Measurements from ENCODE around the gene NAALADL2.

Gene NAALADL2

DNA sequence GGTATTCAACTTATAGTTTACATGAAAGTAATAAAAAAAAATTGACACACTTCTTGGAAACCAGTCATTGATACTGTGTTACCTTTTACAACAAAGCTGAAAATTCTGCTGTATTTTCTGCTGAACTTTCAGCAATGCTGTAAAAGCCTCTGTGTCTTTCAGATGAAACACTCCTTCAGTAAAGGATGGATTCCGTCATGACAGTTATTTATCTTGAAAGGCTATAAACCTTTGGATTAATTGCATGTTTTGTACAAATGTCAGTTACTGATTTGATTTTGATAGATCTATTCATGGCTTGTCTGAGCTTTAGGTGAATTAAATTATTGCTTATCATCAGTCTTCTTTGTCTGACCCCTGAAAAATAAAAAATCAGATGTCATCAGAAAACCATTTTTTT lies 355.1 kb downstream of the NAALADL2 start:
- no peak for DNase-seq

DNA sequence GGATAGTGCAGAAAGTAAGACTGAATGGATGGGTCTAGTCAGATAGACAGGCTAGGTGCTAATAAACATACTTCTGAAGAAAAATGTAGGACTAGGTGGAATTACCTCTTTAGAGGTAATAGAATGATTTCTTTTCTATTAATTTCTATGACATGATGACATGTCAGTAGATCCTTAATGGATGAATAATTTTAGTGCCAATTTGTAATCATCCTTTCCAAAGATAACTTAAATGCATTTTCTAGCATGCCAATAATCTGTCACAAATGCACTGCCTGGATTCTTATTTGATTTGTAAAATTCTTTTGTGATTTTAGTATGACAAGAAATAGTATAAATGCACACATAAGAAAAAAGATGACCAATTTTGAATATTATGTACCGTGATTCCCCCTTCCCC lies 356.7 kb downstream of the NAALADL2 start:
- DNase-seq = no peak

GRCh38 chr3:175222356-175222755 lies 363.2 kb downstream of the NAALADL2 start:
- no peak for DNase-seq

DNA sequence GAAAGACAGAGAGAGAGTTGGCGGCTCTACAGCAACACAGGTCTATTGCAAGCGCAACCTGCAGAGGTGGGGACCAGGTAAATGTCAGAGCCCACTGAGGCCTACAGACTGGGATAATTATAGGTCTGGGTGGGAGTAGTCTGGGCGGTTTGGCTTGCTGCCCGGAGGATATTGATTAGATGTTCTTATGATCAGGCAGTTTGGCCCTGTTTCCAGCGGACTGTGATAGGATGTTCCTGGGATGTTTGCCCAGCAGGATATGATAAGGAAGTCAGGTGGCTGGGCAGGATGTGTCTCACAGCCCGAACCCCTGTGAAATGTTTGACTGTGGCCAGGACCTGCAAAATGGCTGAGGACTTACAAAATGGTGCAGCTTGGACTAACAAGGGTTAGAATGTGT lies 364.9 kb downstream of the NAALADL2 start:
- no peak for DNase-seq

- no peak for DNase-seq
Measured at GRCh38 chr3:175226444-175226843, 367.3 kb downstream of the NAALADL2 start.

DNA sequence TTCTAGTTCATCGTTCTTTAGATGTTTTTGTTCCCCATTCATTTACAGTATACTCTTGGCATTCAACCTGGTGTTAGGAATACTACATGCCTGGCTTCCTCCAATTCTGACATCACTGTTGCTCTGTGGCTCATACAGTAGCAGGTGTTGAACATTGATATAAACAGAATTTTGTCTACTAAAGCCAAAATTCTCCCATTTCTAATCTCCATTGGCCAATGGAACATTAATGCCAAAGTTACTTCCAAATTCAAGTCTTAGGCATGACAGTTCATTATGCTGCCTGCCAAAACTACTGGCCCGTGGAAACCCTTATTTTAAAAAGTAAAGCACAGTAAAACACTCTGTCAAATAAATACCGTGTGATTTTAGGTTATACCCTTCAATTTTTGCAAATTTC lies 368.0 kb downstream of the NAALADL2 start:
- DNase-seq = no peak

- no peak for DNase-seq
Measured at GRCh38 chr3:175233957-175234940, 375.1 kb downstream of the NAALADL2 start.

DNA sequence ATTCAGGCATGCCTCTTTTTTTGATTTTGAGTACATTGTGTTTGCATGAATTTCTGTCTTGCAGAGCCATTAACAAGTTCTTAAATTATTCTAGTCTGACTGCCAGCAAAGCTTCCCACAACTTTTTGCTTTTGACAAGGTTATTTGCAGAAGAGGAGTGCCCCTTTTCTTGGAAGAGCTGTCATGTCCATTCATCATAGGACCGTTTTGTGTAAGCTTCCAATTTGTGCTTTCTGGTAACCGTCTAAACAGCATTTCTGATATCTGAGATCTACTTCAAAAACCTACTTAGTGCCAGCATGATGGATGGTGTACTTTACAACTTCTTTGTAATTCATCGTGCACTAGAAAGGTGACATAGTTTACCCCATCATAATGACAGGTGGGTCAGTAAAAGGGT lies 379.7 kb downstream of the NAALADL2 start:
- DNase-seq = no peak

- no peak for DNase-seq
Measured at GRCh38 chr3:175240921-175241320, 381.8 kb downstream of the NAALADL2 start.

DNA sequence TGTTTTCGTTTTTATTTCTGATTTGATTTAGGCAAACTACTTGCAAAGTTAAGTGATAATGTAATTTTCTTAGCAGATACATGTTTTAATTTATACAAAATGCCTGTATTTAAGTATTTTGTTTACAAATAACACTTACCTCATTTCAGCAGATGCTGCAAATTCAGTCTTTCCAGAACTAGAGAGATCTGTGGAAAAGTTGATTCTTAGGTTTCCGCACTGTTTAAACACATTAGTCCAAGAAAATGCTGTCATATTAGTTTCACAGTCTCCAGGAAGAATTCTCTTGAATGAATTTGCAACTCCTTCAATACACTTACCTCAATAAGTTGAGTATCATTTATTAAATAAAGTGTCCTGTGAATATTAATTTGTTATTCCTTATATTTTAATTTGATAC lies 383.1 kb downstream of the NAALADL2 start:
- no peak for DNase-seq

GRCh38 chr3:175246234-175246633 lies 387.1 kb downstream of the NAALADL2 start:
- no peak for DNase-seq

- DNase-seq = no peak
Measured at GRCh38 chr3:175246766-175247165, 387.6 kb downstream of the NAALADL2 start.

DNA sequence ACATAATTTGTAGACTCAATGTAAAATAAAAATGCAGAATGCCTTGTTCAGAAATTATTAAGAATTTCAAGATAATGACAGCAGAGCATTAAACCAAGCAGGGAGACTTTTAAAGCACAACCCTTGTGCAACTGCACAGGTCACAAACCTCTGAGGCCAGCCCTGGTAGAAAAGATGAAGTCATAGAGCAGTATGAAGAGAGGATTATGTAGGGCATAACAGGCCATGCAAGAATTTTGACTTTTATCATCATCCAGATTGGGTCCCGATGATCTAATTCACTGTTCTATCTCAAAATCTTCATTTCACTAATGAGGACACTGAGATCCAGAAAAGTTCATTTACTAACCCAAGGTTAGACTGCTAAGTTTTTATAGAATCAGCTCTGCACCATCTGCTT lies 388.5 kb downstream of the NAALADL2 start:
- DNase-seq = no peak

GRCh38 chr3:175248832-175249231 lies 389.7 kb downstream of the NAALADL2 start:
- no peak for DNase-seq

DNA sequence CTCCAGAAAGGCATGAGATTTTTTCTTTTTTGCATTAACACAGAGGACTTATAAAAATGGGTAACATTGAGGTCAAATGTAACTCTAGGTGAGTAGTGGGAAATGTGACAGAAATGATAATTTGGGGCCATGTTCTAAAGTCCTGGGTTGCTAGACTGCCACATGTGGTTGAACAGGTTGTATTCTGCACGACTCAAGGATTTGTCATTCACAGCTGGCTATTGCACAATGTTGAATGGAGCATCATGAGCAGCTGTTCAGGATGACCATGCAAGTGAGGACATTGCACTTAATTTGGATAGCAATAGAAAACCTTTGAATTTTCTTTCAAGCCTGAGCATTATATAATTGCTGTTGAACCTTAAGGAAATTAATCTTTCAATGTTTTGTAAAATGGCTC lies 396.6 kb downstream of the NAALADL2 start:
- no peak for DNase-seq

GRCh38 chr3:175257123-175257522 lies 398.0 kb downstream of the NAALADL2 start:
- no peak for DNase-seq

GRCh38 chr3:175258763-175259162 lies 399.6 kb downstream of the NAALADL2 start:
- DNase-seq = no peak

DNA sequence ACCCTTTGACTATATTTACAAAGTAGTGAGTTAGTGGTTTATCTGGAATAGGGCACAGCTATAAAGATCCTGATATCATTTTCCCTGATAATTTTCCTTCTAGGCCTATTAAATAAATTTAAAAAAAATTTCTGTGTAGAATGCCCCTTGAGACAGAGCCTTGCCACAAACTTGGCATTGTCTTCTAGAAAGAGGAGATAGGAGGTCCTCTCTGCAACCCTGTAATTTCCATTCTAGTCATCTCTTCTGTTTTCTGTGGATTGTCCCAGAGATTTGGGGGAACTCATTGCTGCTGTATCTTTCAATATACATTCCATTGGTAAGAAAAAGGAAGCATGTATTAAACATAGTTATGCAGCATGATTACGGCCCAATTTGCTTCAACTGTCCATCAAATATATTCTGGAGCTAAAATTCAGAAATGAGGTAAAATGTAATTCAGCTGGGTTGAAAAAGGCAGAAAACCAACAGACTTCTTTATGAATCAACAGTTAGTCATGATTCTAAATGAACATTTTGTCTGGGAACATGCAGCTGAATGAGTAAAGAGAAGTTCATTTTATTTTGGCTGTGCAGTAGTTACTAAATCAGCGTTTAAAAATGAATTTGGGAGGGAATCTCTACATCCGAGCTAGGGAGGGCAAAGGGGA lies 401.1 kb downstream of the NAALADL2 start:
- DNase-seq = no peak

GRCh38 chr3:175266478-175266877 lies 407.3 kb downstream of the NAALADL2 start:
- DNase-seq = no peak

GRCh38 chr3:175267121-175267531 lies 408.0 kb downstream of the NAALADL2 start:
- no peak for DNase-seq

GRCh38 chr3:175267561-175267960 lies 408.4 kb downstream of the NAALADL2 start:
- DNase-seq = no peak

DNA sequence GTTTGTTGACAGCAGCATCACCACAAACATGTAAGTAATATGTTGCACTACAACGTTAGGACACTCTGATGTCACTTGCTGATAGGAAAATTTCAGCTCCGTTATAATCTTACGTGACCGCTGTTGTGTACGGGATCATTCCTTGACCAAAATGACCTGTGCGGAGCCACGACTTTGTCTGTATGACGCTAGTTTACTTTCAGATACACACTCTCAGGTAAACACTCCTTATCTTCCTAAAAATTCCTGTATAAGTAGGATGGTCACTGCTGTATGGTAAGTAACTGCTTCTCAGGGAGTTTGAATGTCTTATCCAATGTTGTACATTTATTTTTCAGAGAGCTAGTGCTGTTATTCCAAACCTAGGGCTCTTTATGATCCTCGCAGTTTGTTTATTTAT lies 410.3 kb downstream of the NAALADL2 start:
- no peak for DNase-seq

DNA sequence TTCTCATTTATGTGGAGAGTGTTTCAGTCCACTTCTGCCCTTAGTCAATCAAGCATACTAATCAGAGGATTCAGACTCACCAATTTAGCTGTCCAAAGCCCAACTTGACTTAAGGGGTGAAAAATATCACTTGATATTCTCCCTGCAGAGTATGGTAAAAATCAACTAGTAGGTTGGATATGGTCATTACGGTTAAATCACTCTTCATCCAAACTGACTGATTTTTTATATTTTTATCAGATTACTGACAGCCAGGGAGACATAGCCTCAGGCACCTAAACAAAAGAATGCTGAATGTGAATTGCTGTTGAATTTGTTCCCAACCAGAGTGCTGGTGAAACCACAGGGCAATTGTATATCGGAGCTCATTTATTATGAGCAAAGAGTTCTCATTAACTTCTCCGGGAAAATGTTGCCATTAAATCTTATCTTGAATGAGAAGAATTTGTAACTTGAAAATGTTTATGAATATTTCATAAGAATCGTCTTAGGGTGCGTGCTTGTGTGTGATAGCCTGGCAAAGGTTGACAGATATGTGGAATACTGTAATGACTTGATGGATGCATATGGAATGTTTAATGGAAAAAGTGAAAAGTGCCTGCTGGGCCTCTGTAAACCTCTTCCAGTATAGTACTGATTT lies 411.2 kb downstream of the NAALADL2 start:
- DNase-seq = no peak

DNA sequence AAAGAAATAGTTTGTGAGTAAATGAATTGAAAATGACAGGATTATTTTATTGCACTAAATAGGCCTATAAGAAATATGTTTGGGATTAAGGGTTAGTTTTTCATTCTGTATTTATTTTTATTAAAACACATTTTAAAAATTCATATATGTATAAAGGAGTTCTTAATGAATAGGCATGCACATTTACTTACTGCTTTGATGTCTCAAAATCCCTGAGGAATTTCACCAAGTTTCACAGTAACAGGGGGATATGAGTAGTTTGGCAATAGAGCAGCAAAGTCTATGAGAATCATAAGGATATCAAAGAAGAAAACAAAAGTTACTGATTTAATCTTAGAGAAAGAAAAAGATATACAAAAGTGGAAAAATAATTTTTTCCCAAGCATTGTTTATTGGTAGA lies 411.7 kb downstream of the NAALADL2 start:
- no peak for DNase-seq

Data from NCI-H526 treated with DMSO at 0.1 percent for 48 hours (cell line).